Hair follicle dermal papilla cell (primary cell): ENCODE results near the gene BORCS6. TPM values are rescaled to one million over a fixed set of nuclear protein-coding genes. Genes with fewer than 3 reads are reported as not detected.

Experiments
- total RNA-seq: library from RNA; depleted of rRNA; stranded (reverse); fragments of >200 nt; gene quantifications from 2 replicates; pipeline ENCODE4 v1.2.3, GENCODE V29; 2012

BORCS6 gene
- 5.8 and 7.8 TPM in 2 replicates for total RNA-seq

GRCh38 chr17:8189711-8190477 lies at the start of gene BORCS6:
Gene BORCS6 (minus strand): TSS chr17:8190180. CDS start chr17:8190140, 40 bp downstream.

GRCh38 chr17:8209907-8210760 lies 20.2 kb upstream of the BORCS6 start, which contains the start of gene AURKB:
Gene AURKB (minus strand): TSS chr17:8210575. CDS start chr17:8210224, 351 bp downstream.

DNA sequence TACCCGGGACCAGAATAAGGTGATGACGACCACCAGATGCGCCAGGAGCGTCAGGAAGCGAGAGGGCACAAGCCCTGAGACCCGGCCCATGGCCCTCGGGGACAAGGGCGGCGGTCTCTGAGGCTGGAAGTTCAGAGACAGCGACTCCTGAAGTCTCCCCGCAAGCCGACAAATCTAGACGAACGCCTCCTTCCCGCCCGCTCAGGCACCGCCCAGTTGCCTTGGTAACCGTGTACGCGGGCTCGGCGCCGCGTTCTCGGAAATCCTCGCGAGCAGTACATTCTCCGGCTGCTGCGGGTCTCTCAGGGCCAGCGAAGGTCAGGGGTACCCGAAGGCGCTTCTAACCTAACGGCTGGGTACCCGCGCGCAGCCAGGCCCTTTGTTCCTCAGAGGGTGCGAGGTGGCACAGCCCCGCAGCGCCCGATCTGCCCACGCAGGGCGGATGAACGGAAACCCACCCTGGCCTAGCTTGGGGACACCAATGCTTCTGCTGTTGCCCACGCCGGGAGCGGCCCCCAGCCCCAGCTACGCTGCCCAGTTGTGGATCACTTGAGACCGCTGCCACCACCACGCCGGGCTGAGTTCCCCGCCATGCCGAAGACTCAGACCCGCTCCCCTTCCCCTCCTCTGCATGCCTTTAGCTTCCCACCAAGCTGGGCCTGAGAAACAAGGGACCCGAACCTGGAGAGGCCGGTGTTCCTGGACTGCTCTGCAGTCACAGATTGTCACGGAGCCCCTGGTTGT lies 13.6 kb downstream of the BORCS6 start, which contains the start of gene TMEM107:
Gene TMEM107 (minus strand): TSS at position 184 of the 744 bp plus-strand sequence. CDS start 94 bp downstream, at position 90.

DNA sequence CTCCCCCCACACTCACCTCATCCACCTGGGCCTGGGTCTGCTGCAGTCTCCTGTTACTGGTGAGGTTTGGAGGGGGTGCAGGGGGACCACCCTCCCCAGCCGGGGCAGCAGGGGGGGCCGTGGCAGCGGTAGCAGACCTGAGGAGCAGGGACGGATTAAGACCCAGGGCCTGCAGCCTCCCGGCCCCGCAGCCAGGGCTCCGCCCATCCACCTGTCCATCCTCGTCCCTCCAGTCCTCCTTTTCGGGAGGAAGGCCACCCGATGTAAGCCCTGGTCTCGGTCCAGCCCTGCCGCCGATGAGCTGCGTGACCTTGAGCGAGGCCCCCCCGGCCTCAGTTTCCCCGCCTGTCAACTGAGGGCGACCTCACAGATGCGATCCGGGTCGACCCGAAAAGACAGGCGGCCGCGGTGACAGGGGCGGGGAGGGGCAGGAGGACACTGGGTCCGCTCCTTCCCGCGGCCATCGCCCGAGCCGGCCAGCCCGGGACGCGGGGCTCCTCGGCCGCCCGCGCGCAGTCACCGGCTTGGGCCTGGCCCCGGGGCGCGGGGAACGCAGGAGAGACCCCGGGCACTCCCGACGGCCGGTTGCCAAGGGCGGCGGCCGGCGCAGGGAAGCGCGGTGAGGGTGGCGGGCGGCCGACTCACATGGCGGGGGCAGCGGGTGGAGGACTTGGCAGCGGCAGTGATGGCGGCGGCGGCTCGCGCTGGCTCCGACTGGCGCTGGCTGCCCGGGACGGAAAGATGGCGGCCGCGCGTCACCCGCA lies 27.6 kb downstream of the BORCS6 start, which contains the start of gene VAMP2:
Gene VAMP2 (minus strand): TSS at position 716 of the 764 bp plus-strand sequence. CDS start 69 bp downstream, at position 647.

GRCh38 chr17:8152112-8152775 lies 37.7 kb downstream of the BORCS6 start, which contains the start of gene PER1:
Gene PER1 (minus strand): TSS chr17:8152404. CDS start chr17:8150706, 1,698 bp downstream.

Other genes with a start within 250 kb of the BORCS6 start
- not detected in 2 replicates for gene GUCY2D, start 187.6 kb downstream of the BORCS6 start, total RNA-seq
- not detected in 2 replicates for gene ALOX15B, start 151.1 kb downstream of the BORCS6 start, total RNA-seq
- 0.12 TPM in 1 of 2 replicates, not detected in the other for gene ALOX12B, start 102.5 kb downstream of the BORCS6 start, total RNA-seq
- gene ALOXE3, start 71.7 kb downstream of the BORCS6 start, total RNA-seq: under 0.01 TPM in 1 of 2 replicates, not detected in the other
- 0.16 and 0.73 TPM in 2 replicates for gene HES7, start 66.1 kb downstream of the BORCS6 start, total RNA-seq
- gene PER1, start 37.8 kb downstream of the BORCS6 start, total RNA-seq: 12.3 and 17.2 TPM in 2 replicates
- gene VAMP2, start 27.2 kb downstream of the BORCS6 start, total RNA-seq: 4.4 and 5.5 TPM in 2 replicates
- gene TMEM107, start 13.8 kb downstream of the BORCS6 start, total RNA-seq: 11.0 and 14.8 TPM in 2 replicates
- 2.1 and 6.1 TPM in 2 replicates for gene AURKB, start 20.4 kb upstream of the BORCS6 start, total RNA-seq
- gene CTC1, start 57.9 kb upstream of the BORCS6 start, total RNA-seq: 6.6 and 8.8 TPM in 2 replicates
- gene PFAS, start 59.1 kb upstream of the BORCS6 start, total RNA-seq: 13.6 and 22.6 TPM in 2 replicates
- 11.5 and 15.5 TPM in 2 replicates for gene RANGRF, start 98.5 kb upstream of the BORCS6 start, total RNA-seq
- gene SLC25A35, start 105.2 kb upstream of the BORCS6 start, total RNA-seq: 0.81 and 1.2 TPM in 2 replicates
- not detected in 2 replicates for gene ARHGEF15, start 120.1 kb upstream of the BORCS6 start, total RNA-seq
- gene ODF4, start 149.7 kb upstream of the BORCS6 start, total RNA-seq: not detected in 2 replicates
- 1,352 and 1,970 TPM in 2 replicates for gene RPL26, start 193.0 kb upstream of the BORCS6 start, total RNA-seq
- not detected in 2 replicates for gene RNF222, start 207.6 kb upstream of the BORCS6 start, total RNA-seq
- 115 and 118 TPM in 2 replicates for gene NDEL1, start 245.7 kb upstream of the BORCS6 start, total RNA-seq